ENCODE results near the gene PKP4.

PKP4 gene

GRCh38 chr2:158723181-158723838 is 266.6 kb downstream of the PKP4 start:
- no peak for DNase-seq

GRCh38 chr2:158723921-158724802 is 267.4 kb downstream of the PKP4 start:
- DNase-seq: peak in 1 of 2 experiments; percentile 16

- no peak for DNase-seq
Measured at GRCh38 chr2:158724803-158725381, 268.1 kb downstream of the PKP4 start.

- DNase-seq: peak; percentile 76 to 89
Measured at GRCh38 chr2:158725441-158725891, 268.7 kb downstream of the PKP4 start.

- no peak for DNase-seq
Measured at GRCh38 chr2:158726911-158727592, 270.3 kb downstream of the PKP4 start.

- no peak for DNase-seq
Measured at GRCh38 chr2:158728422-158728821, 271.7 kb downstream of the PKP4 start.

- no peak for DNase-seq
Measured at GRCh38 chr2:158729451-158729850, 272.7 kb downstream of the PKP4 start.

GRCh38 chr2:158729873-158730620 is 273.3 kb downstream of the PKP4 start:
- DNase-seq: peak; percentile 72 to 90

- peak in 1 of 2 experiments; percentile 31 for DNase-seq
Measured at GRCh38 chr2:158730621-158731140, 273.9 kb downstream of the PKP4 start.

GRCh38 chr2:158731386-158731785 is 274.6 kb downstream of the PKP4 start:
- DNase-seq: no peak

Data from NCI-H526 (cell line).